Neural cell (in vitro differentiated cells): Measurements from ENCODE around the gene MED8. TPM values are rescaled to one million over a fixed set of nuclear protein-coding genes. Genes with fewer than 3 reads are reported as not detected.

ENCODE experiments used
- H2AFZ ChIP-seq: fragments of 200-600, 300-800 bp; sonication (generic), shearing (Covaris generic); 2 replicates; pipeline ENCODE4 v1.6.0; 2014; ENCODE audit warnings: low read depth, mild to moderate bottlenecking, antibody characterized with exemption, low read length, moderate library complexity
- H3F3A ChIP-seq: fragments of 200-600 bp; shearing (Covaris generic); 2 replicates; pipeline ENCODE4 v1.6.1; 2016; ENCODE audit warnings: mild to moderate bottlenecking, moderate library complexity, mixed read lengths, antibody characterized with exemption, low read length; ENCODE audit not compliant: insufficient read depth, poor library complexity, severe bottlenecking
- H3K27ac ChIP-seq: fragments of 200-600, 300-800 bp; sonication (generic), shearing (Covaris generic); 2 replicates; pipeline ENCODE4 v1.5.1; 2014; ENCODE audit warnings: mild to moderate bottlenecking, low read length, moderate library complexity
- H3K27me3 ChIP-seq: fragments of 300-800, 200-600 bp; sonication (generic), shearing (Covaris generic); 2 replicates; pipeline ENCODE4 v1.6.0; 2014; ENCODE audit warnings: mild to moderate bottlenecking, low read depth, low read length, moderate library complexity; ENCODE audit not compliant: insufficient read depth
- H3K36me3 ChIP-seq: fragments of 300-800, 200-600 bp; sonication (generic), shearing (Covaris generic); 2 replicates; pipeline ENCODE4 v1.5.1; 2014; ENCODE audit warnings: mild to moderate bottlenecking, antibody characterized with exemption, low read length, moderate library complexity; ENCODE audit not compliant: insufficient read depth
- H3K4me2 ChIP-seq: fragments of 300-800, 200-600 bp; sonication (generic), shearing (Covaris generic); 2 replicates; pipeline ENCODE4 v1.6.0; 2014; ENCODE audit warnings: mild to moderate bottlenecking, low read length
- H3K4me3 ChIP-seq: fragments of 300-800, 200-600 bp; sonication (generic), shearing (Covaris generic); 2 replicates; pipeline ENCODE4 v1.5.1; 2014; ENCODE audit warnings: mild to moderate bottlenecking, low read length, moderate library complexity
- H3K79me2 ChIP-seq: fragments of 200-600 bp; shearing (Covaris generic); replicated peaks from 2 replicates; pipeline ENCODE4 v1.6.0; 2014; ENCODE audit warnings: mild to moderate bottlenecking, low read length, moderate library complexity; ENCODE audit not compliant: insufficient read depth
- H3K9ac ChIP-seq: fragments of 300-800, 200-600 bp; sonication (generic), shearing (Covaris generic); 2 replicates; pipeline ENCODE4 v1.6.1; 2016; ENCODE audit warnings: mild to moderate bottlenecking, low read length, mixed read lengths
- H3K9me2 ChIP-seq: fragments of 200-600 bp; shearing (Covaris generic); 2 replicates; pipeline ENCODE4 v1.6.1; 2016; ENCODE audit warnings: mild to moderate bottlenecking, low read length, mixed read lengths; ENCODE audit not compliant: insufficient read depth
- H3K9me3 ChIP-seq: fragments of 200-600, 300-800 bp; sonication (generic), shearing (Covaris generic); 2 replicates; pipeline ENCODE4 v1.6.1; 2016; ENCODE audit warnings: mild to moderate bottlenecking, mixed run types, low read length, moderate library complexity, mixed read lengths
- H4K20me1 ChIP-seq: fragments of 200-600 bp; shearing (Covaris generic); 2 replicates; pipeline ENCODE4 v1.6.1; 2016; ENCODE audit warnings: mild to moderate bottlenecking, mixed run types; ENCODE audit not compliant: insufficient read depth
- EP300 ChIP-seq: fragments of 450-650 bp; conservative IDR thresholded peaks from 2 replicates; pipeline ENCODE4 v1.6.1; 2014; ENCODE audit warnings: antibody characterized with exemption, mild to moderate bottlenecking, moderate library complexity; ENCODE audit not compliant: poor library complexity, severe bottlenecking
- EZH2 ChIP-seq: fragments of 200-600, 300-800 bp; shearing (Covaris generic), sonication (generic); IDR thresholded peaks from 2 replicates; pipeline ENCODE4 v1.6.1; 2014; ENCODE audit warnings: antibody characterized with exemption, low read length, borderline replicate concordance, mild to moderate bottlenecking; ENCODE audit not compliant: insufficient read depth, poor library complexity, severe bottlenecking
- MXI1 ChIP-seq: fragments of 450-650 bp; conservative IDR thresholded peaks from 2 replicates; pipeline ENCODE4 v1.6.1; 2014; ENCODE audit warnings: antibody characterized with exemption, mild to moderate bottlenecking; ENCODE audit not compliant: poor library complexity, severe bottlenecking
- POLR2AphosphoS5 ChIP-seq: IDR thresholded peaks from 2 replicates; pipeline ENCODE4 v1.6.1; 2012
- RAD21 ChIP-seq: fragments of 450-650 bp; conservative IDR thresholded peaks from 2 replicates; pipeline ENCODE4 v1.6.1; 2014; ENCODE audit warnings: antibody characterized with exemption, mild to moderate bottlenecking, moderate library complexity
- SMC3 ChIP-seq: fragments of 450-650 bp; conservative IDR thresholded peaks from 2 replicates; pipeline ENCODE4 v1.6.1; 2014; ENCODE audit warnings: antibody characterized with exemption, mild to moderate bottlenecking, moderate library complexity; ENCODE audit not compliant: poor library complexity
- TAF1 ChIP-seq: IDR thresholded peaks from 2 replicates; pipeline ENCODE4 v1.6.1; 2012; ENCODE audit warnings: low read depth
- polyA plus RNA-seq: library from polyadenylated mRNA; depleted of rRNA; stranded (reverse); fragments of >200 nt; gene quantifications from 2 replicates; pipeline ENCODE4 v1.2.3, GENCODE V29; 2014
- TF ChIP-seq, protein P1 (sequence below): IDR thresholded peaks from 2 replicates; pipeline ENCODE4 v1.6.1; 2012; ENCODE audit warnings: borderline replicate concordance
- TF ChIP-seq, protein P2 (sequence below): fragments of 450-650 bp; IDR thresholded peaks from 2 replicates; pipeline ENCODE4 v1.5.1; 2014; ENCODE audit warnings: antibody characterized with exemption, mild to moderate bottlenecking, moderate library complexity; ENCODE audit not compliant: poor library complexity, severe bottlenecking

Gene MED8
- polyA plus RNA-seq, 1 donor from 2014 or later: 59.2 TPM

GRCh38 chr1:43366601-43367025 lies 23.0 kb downstream of the MED8 start:
- H3K9me2 ChIP-seq: no peaks in the 10 kb centered on the region
- no peak overlapping the region for H3K9ac ChIP-seq
- H4K20me1 ChIP-seq: no peaks in the 10 kb centered on the region
- no peak overlapping the region for H3K4me2 ChIP-seq
- H3F3A ChIP-seq: no peaks in the 10 kb centered on the region
- H3K36me3 ChIP-seq: no peaks in the 10 kb centered on the region
- no peaks in the 10 kb centered on the region for H3K9me3 ChIP-seq
- no peak overlapping the region for H3K27ac ChIP-seq
- H3K4me3 ChIP-seq: no peak overlapping the region
- peaks cover 3% of the 10 kb centered on the region for H3K79me2 ChIP-seq
- TF ChIP-seq MXI1 (no peak), SMC3 (no peak), EZH2 (no peak), RAD21 (no peak), POLR2AphosphoS5 (no peak), EP300 (no peak), TAF1 (no peak)
- TF ChIP-seq, protein P1, sequence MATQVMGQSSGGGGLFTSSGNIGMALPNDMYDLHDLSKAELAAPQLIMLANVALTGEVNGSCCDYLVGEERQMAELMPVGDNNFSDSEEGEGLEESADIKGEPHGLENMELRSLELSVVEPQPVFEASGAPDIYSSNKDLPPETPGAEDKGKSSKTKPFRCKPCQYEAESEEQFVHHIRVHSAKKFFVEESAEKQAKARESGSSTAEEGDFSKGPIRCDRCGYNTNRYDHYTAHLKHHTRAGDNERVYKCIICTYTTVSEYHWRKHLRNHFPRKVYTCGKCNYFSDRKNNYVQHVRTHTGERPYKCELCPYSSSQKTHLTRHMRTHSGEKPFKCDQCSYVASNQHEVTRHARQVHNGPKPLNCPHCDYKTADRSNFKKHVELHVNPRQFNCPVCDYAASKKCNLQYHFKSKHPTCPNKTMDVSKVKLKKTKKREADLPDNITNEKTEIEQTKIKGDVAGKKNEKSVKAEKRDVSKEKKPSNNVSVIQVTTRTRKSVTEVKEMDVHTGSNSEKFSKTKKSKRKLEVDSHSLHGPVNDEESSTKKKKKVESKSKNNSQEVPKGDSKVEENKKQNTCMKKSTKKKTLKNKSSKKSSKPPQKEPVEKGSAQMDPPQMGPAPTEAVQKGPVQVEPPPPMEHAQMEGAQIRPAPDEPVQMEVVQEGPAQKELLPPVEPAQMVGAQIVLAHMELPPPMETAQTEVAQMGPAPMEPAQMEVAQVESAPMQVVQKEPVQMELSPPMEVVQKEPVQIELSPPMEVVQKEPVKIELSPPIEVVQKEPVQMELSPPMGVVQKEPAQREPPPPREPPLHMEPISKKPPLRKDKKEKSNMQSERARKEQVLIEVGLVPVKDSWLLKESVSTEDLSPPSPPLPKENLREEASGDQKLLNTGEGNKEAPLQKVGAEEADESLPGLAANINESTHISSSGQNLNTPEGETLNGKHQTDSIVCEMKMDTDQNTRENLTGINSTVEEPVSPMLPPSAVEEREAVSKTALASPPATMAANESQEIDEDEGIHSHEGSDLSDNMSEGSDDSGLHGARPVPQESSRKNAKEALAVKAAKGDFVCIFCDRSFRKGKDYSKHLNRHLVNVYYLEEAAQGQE: no peak
- TF ChIP-seq, protein P2, sequence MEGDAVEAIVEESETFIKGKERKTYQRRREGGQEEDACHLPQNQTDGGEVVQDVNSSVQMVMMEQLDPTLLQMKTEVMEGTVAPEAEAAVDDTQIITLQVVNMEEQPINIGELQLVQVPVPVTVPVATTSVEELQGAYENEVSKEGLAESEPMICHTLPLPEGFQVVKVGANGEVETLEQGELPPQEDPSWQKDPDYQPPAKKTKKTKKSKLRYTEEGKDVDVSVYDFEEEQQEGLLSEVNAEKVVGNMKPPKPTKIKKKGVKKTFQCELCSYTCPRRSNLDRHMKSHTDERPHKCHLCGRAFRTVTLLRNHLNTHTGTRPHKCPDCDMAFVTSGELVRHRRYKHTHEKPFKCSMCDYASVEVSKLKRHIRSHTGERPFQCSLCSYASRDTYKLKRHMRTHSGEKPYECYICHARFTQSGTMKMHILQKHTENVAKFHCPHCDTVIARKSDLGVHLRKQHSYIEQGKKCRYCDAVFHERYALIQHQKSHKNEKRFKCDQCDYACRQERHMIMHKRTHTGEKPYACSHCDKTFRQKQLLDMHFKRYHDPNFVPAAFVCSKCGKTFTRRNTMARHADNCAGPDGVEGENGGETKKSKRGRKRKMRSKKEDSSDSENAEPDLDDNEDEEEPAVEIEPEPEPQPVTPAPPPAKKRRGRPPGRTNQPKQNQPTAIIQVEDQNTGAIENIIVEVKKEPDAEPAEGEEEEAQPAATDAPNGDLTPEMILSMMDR: no peak
- H3K27me3 ChIP-seq: no peaks in the 10 kb centered on the region
- no peak overlapping the region for H2AFZ ChIP-seq

GRCh38 chr1:43366179-43366578 lies 23.4 kb downstream of the MED8 start:
- H2AFZ ChIP-seq: no peak overlapping the region
- H3K27me3 ChIP-seq: no peaks in the 10 kb centered on the region
- H3K9me2 ChIP-seq: no peaks in the 10 kb centered on the region
- no peaks in the 10 kb centered on the region for H4K20me1 ChIP-seq
- no peaks in the 10 kb centered on the region for H3F3A ChIP-seq
- no peaks in the 10 kb centered on the region for H3K36me3 ChIP-seq
- no peak overlapping the region for H3K4me3 ChIP-seq
- H3K9me3 ChIP-seq: no peaks in the 10 kb centered on the region
- peaks cover 3% of the 10 kb centered on the region for H3K79me2 ChIP-seq
- H3K9ac ChIP-seq: no peak overlapping the region
- H3K4me2 ChIP-seq: no peak overlapping the region
- TF ChIP-seq MXI1: no peak
- TF ChIP-seq TAF1: no peak
- no peak for TF ChIP-seq EP300
- TF ChIP-seq, protein P2: no peak
- no peak for TF ChIP-seq EZH2
- no peak for TF ChIP-seq POLR2AphosphoS5
- TF ChIP-seq, protein P1: no peak
- no peak for TF ChIP-seq SMC3
- no peak for TF ChIP-seq RAD21
- H3K27ac ChIP-seq: no peak overlapping the region
